ENCODE results near the gene P4HB.
A peak's percentile ranks its signal among the peaks of the same experiment; 100 is the strongest.
"Not testable (repeated sequence)": the region's sequence is repeated elsewhere in the genome, so short reads cannot be mapped to it uniquely, and the experiment has no call there.

P4HB gene

DNA sequence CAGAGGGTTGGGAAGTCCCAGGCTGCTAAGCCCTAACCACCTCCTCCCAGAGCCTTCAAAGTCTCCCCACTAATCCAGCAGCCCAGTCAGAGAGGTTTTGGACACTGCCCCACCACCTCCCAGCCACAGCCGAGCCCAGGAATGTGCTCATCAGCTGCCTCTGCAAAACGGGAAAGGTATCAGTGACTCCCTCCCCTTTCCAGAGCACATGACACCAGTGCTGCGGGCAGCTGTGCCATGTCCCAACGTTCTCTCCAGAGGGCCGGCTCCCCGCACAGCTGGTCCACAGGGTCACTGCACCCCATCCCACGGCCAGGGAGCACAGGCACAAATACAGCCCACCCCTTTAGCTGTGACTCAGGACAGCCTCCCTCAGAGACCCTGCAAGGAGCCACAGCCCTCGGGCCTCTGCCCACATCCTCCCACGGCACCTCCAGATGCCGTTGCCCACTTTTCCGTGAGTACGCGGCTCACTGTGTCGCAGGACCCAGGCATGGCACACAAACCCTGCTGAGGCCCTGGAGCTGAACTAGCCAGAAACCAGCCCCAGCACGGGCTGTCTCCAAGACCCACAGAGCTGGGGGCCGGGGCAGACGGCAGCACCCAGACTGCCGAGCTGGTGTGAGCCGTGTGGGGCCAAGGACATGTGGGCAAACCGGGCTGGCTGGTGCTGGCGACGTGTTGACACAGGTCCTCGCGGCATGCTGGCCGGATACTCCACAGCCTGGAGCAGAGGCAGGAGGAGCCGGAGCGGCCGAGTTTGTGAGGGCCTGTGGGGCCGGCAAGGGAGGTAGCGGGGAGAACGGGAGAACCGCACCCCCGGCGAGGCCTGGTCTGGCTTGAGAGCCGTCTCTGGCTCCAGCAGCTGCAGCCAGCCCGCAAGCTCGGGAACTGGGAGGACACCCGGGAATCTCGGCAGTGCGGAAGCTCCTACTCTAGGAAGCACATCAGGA lies 19.2 kb downstream of the P4HB start:
- H3K36me3 ChIP-seq = peaks cover 34 to 37% (median 36%) of the 10 kb centered on the region in 3 donors
- TF ChIP-seq, protein P1, sequence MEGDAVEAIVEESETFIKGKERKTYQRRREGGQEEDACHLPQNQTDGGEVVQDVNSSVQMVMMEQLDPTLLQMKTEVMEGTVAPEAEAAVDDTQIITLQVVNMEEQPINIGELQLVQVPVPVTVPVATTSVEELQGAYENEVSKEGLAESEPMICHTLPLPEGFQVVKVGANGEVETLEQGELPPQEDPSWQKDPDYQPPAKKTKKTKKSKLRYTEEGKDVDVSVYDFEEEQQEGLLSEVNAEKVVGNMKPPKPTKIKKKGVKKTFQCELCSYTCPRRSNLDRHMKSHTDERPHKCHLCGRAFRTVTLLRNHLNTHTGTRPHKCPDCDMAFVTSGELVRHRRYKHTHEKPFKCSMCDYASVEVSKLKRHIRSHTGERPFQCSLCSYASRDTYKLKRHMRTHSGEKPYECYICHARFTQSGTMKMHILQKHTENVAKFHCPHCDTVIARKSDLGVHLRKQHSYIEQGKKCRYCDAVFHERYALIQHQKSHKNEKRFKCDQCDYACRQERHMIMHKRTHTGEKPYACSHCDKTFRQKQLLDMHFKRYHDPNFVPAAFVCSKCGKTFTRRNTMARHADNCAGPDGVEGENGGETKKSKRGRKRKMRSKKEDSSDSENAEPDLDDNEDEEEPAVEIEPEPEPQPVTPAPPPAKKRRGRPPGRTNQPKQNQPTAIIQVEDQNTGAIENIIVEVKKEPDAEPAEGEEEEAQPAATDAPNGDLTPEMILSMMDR (IDR thresholded peaks at IDR 0.05) = no peak
- no peaks in the 10 kb centered on the region for H3K9me3 ChIP-seq
- no peak for DNase-seq
- no peak overlapping the region for H3K27ac ChIP-seq
- no peaks in the 10 kb centered on the region for H3K27me3 ChIP-seq
- H3K4me1 ChIP-seq = peaks cover 0 to 15% (median 0%) of the 10 kb centered on the region in 4 donors
- H3K4me3 ChIP-seq = no peak overlapping the region
- intact Hi-C loops (cut with DNase I; ENCODE audit: low total_unique reads) = no loop called here

DNA sequence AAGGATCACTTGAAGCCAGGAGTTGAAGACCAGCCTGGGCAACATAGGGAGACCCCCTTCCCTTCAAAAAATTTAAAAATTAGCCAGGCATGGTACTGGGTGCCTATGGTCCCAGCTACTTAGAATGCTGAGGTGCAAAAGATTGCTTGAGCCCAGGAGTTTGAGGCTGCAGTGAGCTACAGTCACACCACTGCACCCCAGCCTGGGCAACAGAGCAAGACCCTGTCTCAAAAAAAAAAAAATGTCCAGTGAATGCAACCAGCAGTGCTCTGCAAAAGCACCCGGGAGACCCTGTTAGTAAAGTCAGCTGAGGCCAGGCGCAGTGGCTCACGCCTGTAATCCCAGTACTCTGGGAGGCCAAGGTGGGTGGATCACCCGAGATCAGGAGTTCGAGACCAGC lies 20.3 kb downstream of the P4HB start:
- H3K27ac ChIP-seq; H3K27me3 ChIP-seq; H3K4me3 ChIP-seq; H3K9me3 ChIP-seq; DNase-seq; intact Hi-C loops (cut with DNase I; ENCODE audit: low total_unique reads): not testable (repeated sequence)
- peaks cover 0 to 15% (median 0%) of the 10 kb centered on the region in 4 donors for H3K4me1 ChIP-seq
- peaks cover 23 to 26% (median 25%) of the 10 kb centered on the region in 3 donors for H3K36me3 ChIP-seq

DNA sequence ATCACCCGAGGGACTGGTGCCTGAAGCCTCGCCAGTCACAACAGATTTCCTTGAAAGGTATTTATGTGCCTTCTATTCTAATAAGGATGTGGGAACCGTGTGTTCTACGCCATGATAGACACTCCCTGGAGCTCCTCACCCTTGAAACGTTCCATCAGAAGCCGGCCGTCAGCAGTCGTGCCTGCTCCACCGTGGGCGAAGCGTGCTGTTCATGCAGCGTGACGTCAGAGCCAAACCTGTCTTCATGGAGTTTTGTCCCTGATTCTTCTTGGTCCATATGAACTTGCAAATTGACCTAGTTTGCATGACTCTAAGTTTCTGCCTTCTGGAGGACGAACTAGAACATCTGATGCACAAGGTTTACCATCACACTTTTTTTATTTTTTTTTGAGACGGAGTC lies 21.0 kb downstream of the P4HB start:
- H3K27me3 ChIP-seq = no peaks in the 10 kb centered on the region
- peaks cover 0 to 15% (median 0%) of the 10 kb centered on the region in 4 donors for H3K4me1 ChIP-seq
- H3K4me3 ChIP-seq = no peak overlapping the region
- DNase-seq = no peak
- intact Hi-C loops (cut with DNase I; ENCODE audit: low total_unique reads) = no loop called here
- no peak overlapping the region for H3K27ac ChIP-seq
- H3K36me3 ChIP-seq = peaks cover 16 to 19% (median 18%) of the 10 kb centered on the region in 3 donors
- H3K9me3 ChIP-seq = no peaks in the 10 kb centered on the region
- TF ChIP-seq, protein P1 (IDR thresholded peaks at IDR 0.05) = no peak

DNA sequence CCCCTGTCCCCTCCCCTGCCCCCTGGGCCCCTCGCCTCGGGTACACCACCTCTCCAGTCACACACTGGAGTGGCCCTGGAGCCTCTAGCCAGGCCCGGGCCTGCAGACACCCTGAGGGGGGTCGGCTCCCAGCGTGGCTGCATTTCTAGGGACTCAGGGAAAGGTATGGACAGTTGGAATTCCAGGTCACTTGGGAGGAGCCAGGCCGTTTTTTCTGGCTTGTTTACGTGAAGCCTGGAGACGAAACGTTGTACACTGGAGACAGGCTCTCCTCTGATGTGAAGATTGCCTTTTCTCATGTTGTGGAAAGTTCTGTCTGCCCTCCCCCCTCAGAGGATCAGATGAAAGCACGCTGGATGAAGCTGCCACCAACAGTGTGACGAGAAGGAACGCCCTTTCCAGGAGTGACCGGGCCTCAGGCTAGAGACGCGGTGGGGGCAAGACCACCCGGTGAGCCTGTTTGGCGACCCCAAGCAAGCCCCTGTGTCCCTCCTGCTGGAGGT lies 21.5 kb downstream of the P4HB start:
- intact Hi-C loops (cut with DNase I; ENCODE audit: low total_unique reads) = no loop called here
- Histone ChIP-seq H3K4me3 (no peak overlapping the region), H3K4me1 (peaks cover 0 to 19% (median 2%) of the 10 kb centered on the region in 4 donors), H3K27ac (no peak overlapping the region), H3K36me3 (peaks cover 11 to 14% (median 13%) of the 10 kb centered on the region in 3 donors), H3K9me3 (no peaks in the 10 kb centered on the region), H3K27me3 (no peaks in the 10 kb centered on the region)
- TF ChIP-seq, protein P1 (IDR thresholded peaks at IDR 0.05) = no peak
- no peak for DNase-seq

DNA sequence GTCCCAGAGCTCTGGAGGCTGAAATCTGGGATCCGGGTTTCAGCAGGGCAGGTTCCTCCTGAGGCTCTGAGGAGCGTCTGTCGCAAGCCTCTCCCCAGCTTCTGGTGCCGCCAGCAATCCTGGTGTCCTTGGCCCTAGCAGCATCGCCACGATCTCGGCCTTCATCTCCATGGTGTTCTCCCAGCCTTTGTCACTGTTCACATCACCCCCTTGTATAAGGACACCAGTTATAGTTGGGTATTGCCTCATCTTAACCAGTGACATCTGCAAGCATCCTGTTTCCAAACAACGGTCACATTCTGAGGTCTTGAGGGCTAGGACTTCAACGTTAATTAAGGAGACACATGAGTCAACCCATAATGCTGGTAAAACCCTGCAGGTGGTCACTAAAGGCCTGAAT lies 22.7 kb downstream of the P4HB start:
- DNase-seq = no peak
- TF ChIP-seq, protein P1 (IDR thresholded peaks at IDR 0.05) = no peak
- Histone ChIP-seq H3K4me3 (no peak overlapping the region), H3K4me1 (peaks cover 0 to 25% (median 6%) of the 10 kb centered on the region in 4 donors), H3K27ac (no peak overlapping the region), H3K9me3 (no peaks in the 10 kb centered on the region), H3K27me3 (no peaks in the 10 kb centered on the region), H3K36me3 (peaks cover 0 to 2% (median 1%) of the 10 kb centered on the region in 3 donors)
- intact Hi-C loops (cut with DNase I; ENCODE audit: low total_unique reads) = no loop called here

DNA sequence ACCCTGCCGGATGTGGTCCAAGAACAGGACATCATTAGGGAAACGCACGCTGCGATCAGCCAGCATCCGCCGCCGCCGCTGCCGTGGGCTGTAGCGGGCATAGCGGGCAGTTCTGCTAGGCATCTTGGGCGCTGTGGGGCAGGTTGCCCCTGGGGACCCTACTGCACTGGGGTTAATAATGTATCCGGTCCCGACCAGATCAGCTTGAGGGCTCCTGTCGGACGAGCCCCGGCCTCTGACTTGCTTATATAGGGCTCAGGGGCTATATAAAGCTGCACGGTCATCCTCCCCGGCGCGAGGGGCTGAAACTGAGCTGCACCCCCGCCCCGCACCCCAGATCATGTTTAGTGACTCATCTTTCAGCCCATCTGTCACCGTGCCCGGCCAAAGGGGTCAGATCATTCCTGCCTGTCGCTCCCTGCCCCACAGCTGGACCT lies 25.5 kb downstream of the P4HB start, which contains the start of gene PPP1R27:
Gene PPP1R27 (minus strand): TSS at position 220 of the 437 bp plus-strand sequence. CDS start 97 bp downstream, at position 123.
- no peak for DNase-seq
- H3K27ac ChIP-seq = peak within 1 kb of the TSS; percentile 87 to 96
- no peaks in the 10 kb centered on the region for H3K27me3 ChIP-seq
- H3K36me3 ChIP-seq = peaks cover 0 to 2% (median 0%) of the 10 kb centered on the region in 3 donors
- no peaks in the 10 kb centered on the region for H3K9me3 ChIP-seq
- intact Hi-C loops (cut with DNase I; ENCODE audit: low total_unique reads) = no loop called here
- TF ChIP-seq, protein P1 (IDR thresholded peaks at IDR 0.05) = no peak
- peak within 1 kb of the TSS; percentile 69 to 85 for H3K4me3 ChIP-seq
- peaks cover 0 to 28% (median 20%) of the 10 kb centered on the region in 4 donors for H3K4me1 ChIP-seq
